GM21576 (cell line): Measurements from ENCODE around the gene GCG.

Source experiments
- ATAC-seq: cut with Tn5 transposase; IDR thresholded peaks from one replicate; pipeline ENCODE4 v1.9.1; 2021; ENCODE audit warnings: mild to moderate bottlenecking, moderate library complexity; ENCODE audit not compliant: unreplicated experiment

The GCG gene

DNA sequence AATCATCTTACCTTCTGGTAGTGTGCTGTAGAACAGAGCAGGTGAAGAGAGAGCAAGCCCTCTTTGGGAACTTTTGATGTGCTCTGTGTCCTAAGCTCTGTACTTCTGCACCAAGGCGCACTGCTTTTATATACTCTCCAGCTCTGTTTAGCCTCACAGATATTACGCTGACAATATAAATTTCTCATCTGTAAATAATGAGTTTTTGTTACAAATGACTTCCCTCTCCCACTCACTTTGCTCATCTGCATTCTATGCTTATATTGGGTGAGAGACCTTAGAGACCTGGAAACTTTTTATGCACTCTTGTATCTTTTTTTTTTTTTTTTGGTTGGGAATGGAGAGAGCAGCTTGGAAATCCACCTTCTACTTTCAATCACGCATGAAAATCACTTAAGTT lies at the start of gene GCG:
GCG (minus strand) TSS at position 101 of the 400 bp plus-strand sequence. CDS start 3,069 bp downstream, outside the sequence.
- ATAC-seq, result no peak

DNA sequence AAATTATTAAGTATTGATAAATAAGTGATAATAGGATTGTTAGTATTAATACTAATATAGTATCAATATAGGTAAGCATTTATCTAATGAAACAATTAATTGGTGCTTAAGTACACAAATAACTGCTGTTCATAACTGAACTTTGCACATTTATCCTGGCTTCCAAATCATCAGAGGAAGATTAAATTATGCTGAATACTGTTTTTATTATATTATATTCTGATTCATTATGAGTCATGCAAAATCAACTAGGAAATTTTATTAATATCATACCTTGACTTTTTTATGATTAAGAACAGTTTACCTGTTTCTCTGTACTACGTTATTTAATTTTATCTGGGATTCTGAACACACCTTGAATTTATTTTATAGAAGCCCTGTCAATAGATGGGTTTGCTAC lies 48.6 kb upstream of the GCG start:
- no peak for ATAC-seq

DNA sequence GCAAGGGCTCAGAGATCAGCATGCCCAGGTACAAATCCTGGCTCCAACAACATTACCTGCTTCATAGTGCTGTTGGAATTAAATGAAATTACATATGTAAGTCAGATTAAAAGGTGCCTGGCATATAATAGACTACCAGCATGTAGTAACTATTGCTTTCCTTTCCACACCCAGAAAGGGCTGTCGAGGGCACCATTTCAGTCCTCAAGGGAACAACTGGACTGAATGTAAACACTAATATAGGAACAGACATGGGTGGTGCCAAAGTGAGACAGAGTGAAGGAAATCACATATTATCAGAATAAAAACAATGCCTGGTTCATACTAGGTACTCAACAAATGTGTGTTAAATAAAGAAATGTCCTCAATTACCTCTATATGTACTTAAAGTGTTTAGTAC lies 47.9 kb upstream of the GCG start:
- no peak for ATAC-seq

DNA sequence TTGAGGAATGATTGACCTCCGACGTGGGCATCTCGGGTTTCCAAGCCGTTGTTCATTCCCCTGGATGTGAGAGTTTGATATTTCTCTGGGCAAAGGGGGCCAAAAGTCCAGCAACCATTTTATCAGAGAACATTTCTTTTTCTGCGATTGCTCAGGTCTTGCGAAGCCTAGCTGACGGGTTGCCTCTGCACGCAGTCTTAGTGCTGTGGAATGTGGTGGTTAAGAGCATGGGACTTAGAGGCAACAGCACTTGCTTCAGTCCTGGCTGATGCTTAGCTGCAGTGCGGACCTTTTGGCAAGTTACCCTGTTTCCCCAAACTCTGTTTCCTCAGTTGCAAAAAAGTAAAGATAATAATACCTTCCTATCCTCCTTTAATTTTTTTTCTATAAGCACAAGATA lies 46.2 kb upstream of the GCG start:
- ATAC-seq, result no peak

DNA sequence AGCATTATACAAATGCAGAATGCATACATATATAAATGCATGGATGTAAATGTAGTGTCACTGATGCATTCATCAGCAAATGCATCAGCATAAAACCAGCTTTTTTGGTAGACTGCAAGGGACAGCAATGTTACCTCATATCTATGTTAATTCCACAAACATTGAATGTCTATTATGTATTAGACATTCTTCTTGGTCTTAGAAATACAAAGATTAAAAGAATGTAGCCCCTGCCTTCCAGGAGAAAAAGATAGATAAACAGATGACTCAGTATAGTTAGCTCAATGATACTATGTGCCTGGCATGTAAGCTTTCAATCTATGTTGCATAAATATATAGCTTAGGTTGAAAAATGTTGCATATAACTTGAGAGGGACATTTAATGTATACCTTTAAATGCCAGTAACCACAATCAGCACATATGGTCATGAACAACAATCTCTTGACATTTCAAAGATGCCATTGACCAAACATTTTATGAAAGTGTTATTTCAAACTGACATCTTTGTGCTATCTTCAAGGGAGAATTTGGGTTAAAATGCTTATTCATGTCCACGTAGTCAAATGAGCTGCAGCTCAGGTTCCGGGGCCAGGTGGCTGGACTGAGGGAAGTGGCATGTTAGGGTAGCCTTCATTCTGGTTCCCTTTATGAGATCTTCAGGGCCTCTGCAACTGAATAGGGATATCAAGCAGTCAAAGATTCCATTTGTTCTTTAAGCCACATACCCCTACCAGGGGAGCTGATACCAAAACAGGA lies 45.2 kb upstream of the GCG start:
- no peak for ATAC-seq

DNA sequence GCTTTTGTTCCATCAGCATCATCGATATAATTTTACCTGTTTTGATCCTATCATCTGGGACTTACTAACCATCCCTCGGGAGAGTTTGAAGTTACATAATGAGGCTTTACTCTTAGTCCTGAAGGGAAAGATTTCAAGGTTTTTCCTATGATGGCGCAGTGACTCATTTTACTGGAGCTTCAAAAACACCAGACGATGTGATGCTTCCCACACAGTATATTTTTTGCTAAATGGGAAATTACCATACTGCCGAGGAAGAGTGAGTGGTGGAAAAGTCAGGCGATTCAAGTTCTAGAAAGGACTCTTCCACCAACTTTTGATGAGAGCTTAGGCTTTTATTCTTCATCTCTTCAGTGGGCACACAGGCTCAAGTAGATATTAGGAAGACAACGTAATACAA lies 44.6 kb upstream of the GCG start:
- no peak for ATAC-seq

DNA sequence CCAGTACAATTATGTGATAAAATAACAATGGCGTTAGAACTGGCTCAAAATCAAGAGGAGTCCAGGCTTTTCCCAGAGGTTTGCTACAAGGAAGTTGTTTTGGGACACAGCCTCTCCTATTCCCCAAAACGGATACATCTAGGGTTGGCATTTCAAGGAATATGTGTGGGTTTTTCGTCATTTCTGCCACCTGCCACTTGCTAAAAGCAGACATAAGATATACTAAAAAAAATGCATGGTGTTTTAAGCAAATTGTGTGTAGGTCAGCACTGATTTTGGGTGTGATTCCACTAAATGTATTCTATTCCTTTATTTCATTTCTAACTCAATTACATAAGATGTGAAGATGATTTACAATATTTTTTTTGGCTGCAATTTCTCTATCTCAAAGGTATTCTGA lies 36.4 kb upstream of the GCG start:
- ATAC-seq, result no peak

DNA sequence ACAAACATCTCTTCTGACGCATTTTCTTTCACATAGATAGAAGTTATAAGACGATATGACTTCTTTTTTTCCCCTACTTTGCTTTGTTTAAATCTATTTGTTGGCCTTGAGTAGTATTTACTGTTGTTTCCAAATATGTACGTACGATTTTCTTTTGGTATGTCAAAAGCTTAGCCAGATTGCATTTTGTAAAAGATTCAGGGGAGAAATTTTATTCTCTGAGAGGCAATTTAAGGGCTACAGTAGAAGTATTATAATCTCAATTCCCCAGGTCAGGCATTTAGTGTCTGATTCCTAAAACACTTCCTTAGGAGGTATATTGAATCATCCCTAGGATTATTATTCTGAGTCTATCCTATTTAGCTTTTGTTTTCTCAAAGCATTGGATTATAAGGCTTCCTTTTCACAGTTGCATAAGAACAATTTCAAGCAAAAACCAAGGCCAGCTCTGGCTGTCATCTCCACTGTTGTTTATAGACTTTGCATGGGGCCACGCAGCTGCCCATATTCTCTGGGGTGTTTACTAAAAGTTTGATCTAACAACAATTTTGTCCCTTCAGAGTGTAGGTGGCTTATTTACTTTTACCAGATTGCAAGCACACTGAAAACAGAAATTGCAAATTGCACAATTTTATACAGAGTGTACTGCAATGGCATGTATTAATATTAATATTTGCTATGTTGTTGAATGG lies 33.6 kb upstream of the GCG start:
- no peak for ATAC-seq

DNA sequence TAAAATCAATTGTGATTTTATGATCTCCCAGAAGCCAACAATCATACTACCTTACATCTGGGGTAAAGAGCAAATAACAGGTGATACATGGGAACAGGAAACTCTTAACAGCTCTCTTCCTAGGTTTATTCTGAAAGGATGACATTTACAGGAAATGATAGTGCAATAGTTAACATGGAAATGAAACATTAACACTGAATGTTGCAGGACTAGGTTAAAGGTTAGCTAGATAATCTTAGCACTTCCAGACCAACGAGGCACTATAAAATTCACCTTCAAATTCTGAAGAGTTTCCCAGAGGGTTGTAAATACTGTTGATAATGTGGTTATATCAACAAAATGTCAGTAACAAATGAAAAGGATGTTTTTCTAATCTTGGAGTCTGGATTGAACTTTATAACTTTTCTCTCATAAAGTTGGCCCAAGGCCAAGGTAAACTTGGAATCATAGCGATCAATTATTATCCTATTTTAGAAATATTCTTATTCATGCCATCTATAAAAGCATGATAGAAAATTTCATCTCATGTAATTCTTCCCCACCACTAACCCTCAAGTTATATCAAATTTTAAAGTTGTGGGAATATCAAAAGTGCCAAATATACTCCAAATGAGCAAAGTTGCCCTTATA lies 32.9 kb upstream of the GCG start:
- ATAC-seq, result no peak

DNA sequence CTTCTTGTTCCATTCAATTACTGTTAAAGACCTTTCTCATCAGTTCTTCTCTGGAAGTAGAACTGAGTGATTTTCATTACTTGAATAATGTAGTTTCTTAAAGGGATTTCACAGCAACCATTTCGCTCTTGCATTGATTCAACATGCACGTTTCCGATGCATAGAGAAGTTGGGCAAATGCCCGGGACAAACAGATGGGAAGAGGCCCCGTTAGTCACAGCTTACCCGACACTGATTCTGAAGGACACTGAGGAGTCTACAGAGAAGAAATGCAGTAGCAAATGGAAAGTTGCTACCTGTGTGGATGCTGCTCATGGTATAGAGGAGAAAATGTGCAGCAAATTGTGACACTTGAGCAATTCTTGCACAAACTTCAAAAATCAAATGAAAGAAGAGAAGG lies 32.3 kb upstream of the GCG start:
- no peak for ATAC-seq

DNA sequence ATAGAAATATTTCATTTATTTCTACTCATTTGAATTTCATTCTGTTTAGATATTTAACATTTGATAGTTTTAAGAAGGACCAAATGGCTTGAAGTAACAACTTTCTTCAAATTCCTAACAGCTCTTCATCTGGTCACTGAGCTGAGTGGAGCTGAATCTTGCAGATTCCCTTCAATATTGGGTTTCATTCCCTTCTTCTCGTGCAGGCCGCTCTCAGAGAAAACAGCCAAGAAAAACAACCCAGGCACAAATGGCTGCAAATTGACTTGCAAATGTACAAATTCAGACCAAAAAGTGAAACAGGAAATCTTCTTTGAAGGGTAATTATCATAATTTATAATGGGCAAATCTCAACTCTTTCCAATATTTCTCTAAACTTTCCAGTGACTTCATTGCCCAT lies 30.3 kb upstream of the GCG start:
- no peak for ATAC-seq

DNA sequence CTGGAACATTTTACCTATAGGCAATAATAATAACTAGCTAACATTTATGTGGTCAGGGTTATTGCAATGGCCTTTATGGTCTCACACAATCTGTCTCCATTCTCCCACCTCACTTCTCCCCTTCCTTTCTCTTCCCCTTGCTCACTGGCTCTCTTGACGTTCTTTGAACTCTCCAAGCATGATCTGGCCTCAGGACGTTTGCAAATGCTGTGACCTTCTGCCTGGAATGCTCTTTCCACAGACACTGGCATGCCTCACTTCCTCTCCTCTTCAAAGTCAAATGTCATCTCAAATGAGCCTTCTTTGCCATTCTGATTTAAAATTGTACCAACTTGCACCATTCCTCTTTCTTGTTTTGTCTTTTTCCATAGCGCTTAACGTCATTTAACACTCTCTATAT lies 25.3 kb upstream of the GCG start:
- ATAC-seq, result no peak

DNA sequence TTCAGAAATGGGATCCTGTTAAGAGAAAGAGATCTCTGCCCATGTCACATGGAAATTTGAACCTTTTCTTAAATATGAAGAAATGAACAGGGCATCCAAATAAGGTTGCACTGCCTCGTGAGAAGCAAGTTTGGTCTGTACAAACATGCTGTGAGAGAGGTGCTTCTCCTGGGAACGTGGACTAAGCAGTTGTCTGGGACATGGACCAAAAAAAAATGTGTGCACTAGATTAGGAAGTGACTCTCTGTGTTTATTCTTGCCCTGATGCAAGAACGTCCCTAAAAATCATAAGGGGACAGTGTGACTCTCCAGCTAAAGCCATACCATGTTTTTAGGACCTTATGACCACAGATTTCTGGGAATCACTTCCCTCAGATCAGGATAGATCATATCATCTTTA lies 23.7 kb upstream of the GCG start:
- no peak for ATAC-seq

DNA sequence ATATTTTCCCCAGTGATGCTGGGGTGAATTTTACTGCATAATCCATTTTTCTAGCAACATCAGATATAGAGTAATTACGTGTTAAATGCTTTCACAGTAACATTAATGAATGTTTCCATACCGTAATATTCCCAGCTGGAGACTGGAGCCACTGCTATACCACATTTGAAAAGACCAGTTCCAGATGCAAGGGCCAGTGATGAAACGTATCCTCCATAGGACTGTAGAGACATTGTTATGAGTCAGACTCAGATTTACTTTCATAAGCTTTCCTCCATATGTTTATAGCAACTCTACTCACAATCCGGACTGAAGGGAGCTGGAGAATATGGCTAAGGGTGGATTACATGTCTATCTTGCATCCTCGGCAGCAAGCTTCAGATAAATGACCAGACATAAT lies 22.7 kb upstream of the GCG start:
- no peak for ATAC-seq

DNA sequence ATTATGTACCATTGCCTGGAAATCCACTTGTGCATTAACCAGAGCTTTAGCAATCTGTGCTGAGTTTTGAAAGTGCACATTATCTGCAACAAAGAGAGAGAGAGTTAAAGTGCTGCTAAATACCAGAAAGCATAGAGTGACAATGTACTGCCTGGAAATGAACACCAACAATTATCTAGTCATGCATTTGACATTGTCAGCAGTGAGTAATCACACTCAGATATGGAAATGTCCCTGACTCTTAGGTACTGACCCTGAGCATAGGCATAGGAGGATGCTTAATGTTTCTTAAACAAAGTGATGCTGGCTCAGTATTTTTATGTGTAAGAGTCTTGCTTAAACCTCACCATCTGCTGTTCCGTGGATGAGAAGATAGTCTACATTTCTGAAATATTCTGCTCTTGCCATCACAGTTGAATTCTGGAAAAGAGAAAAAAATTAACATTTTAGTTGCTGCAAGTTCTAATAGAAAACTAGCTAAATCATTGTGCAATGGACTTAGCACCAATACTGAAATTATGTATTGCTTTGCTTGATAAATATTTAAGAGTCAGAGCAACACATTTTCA lies 20.8 kb upstream of the GCG start:
- no peak for ATAC-seq

DNA sequence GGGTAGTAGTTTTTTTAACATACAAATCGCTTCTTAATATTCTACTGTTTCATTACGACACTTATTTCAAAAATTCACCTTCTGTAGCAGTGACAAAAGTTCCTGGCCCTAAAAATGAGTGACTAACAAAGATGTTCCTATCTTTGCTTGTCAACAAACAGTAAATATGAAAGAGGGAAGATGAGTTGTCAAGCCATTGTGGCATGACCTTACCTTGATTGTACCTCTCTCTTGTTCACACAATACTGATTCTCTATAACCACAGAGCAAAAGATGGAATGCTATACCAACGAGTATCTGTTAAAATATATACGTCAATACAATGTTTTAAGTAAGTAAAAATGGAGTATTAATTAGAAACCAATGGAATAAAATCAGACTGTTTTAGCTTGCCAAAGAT lies 14.7 kb upstream of the GCG start:
- no peak for ATAC-seq

DNA sequence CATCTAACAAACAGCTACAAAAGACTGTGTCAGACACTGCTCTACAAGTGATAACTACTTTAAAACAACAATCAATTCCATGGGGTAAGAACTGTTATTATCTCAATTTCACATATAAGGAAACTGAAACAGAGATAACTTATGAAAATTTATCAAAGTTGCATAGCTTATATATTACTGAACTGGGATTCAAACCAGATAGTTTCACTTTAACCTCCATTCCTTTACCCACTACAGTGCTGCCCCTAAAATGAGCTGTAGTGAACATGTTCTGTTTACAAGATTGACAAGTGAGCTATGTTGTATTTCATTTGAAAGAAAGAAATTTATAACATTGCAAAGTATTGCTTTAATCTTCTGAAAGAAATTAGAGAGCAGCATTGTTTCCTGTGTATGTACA lies 14.1 kb upstream of the GCG start:
- ATAC-seq, result no peak

DNA sequence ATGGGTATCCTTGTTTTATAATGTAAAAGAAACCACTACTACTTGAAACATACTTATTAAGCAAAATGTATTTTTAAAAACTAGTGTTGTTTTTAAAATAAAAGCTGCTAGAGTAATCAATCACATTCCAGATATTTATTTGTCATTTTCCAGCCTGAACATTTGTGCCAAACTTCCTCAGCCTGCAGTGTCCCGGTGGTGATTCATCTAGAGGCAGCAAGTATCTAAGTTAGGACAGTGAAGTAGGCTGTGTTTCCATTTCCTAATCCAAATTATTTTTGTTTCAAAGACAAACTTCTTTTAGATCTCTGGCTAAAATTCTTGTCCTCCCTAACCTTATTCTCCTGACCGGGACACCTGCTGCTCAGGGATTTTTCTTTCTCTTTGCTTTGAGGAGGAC lies 12.8 kb upstream of the GCG start:
- no peak for ATAC-seq

DNA sequence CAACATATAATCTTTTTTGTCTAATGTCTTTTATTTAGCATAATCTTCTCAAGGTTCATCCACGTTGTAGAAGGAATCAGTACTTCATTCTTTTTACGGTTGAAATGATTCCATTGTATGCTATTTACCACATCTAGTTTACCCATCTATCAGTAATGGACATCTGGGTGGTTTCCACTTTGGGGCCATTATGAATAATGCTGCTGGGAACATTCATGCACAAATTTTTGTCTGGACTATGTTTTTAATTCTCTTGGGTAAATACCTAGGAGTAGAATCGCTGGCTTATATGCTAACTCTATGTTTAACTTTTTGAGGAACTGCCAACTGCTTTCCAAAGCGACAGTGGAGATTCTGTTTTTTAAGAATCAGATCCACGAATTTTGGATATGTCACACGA lies 7.4 kb upstream of the GCG start:
- ATAC-seq, result no peak

DNA sequence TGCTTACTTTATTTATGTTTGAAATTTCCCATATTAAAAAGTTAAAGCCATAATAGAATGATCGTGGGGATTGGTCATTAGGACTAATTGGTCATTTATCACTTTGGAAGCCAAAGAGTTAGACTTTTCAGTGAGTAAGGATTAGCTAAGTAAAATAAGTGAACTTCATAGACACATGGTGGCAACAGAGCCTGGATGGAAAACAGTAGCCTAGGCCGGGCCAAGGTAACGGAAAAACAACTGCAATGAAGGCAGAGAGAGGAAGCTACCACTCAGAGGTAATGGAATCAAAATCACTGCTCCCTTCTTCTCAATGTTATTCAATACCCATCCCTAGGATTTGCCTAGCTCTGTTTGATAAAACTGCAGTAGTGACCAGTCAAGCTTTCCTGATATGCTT lies 4.1 kb upstream of the GCG start:
- ATAC-seq, result no peak

DNA sequence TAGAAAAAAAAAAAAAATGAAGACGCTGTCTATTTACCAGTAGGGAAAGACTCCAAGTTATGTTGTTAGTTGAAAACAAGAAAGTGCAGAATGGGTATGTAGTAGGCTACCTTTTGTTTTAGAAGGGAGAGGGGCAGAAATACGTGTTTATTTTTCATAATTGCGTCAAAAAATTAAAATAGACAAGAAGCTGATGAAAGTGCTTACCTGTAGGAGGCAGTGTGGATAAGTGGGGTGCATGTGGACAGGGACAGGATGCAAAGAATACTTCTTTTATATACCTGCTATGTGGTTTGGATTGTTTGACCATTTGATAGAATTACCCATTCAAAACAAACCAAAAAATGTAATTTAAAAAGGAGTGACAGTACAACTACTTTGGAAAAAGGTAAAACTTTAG lies 3.0 kb upstream of the GCG start:
- ATAC-seq, result no peak

DNA sequence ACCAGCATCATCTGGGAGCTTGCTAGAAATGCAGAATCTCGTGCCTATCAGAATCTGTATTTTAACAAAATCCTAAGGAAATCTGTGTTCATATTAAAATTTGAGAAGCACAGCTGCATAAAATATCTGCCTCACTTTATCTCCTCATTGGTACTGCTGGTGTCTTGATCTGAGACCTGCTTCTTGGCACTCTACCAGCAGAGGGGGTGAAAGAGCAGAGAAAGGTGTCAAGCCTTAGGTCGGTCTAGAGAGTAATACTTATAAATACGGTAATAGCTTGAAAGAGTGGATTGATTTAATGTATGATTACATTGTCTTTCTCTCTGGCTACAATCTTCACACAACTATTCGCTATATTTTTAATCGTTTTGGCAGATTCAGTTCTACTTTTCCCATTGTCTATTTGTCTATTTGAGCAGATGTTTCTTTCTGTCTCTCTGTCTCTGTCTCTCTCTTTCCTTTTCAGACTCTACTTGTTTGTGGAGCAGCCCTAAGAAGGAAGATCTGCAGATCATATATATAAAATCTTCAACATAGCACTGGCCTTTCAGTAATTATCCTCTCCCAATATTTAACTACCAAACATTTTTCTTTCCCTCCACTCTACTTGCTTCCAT lies 1.7 kb upstream of the GCG start:
- ATAC-seq, result peak; percentile 98
